Left kidney (tissue), 2 donors: ENCODE data around the gene CTXN3. TPM values are rescaled to one million over a fixed set of nuclear protein-coding genes. Genes with fewer than 3 reads are reported as not detected.

ENCODE experiments used
- DNase-seq: peaks from one replicate; pipeline ENCODE4 v3.0.0-alpha.2; 2013
- polyA plus RNA-seq: library from polyadenylated mRNA; unstranded; fragments of 120-200 nt; gene quantifications from one replicate; pipeline ENCODE4 v1.2.1, GENCODE V29; 2013; ENCODE audit not compliant: insufficient read length

The CTXN3 gene
- polyA plus RNA-seq, 1 donor, result not detected

GRCh38 chr5:127697894-127698600 is 49.2 kb downstream of the CTXN3 start:
- DNase-seq, result no peak

DNA sequence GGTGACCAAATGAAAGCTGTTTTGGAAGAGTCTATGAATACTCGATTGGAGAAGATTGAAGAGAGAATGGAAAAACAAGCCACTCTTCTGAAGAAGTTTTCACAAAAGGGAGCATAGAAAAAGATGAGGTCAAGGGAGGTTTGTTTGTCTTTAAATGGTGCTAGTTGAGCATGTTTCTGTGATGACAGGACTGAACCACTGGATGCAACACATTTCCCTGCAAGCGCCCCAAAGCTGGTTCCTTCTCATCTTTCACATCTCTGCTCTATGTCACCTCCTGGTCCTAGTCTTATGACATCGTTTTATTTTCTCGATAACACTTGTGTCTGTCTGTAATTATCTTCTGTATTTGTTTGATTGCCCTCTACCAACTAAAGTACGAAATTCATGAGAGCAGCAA is 50.5 kb downstream of the CTXN3 start:
- DNase-seq, result no peak

GRCh38 chr5:127700237-127700766 is 51.4 kb downstream of the CTXN3 start:
- no peak for DNase-seq

- DNase-seq, result no peak
Measured at GRCh38 chr5:127702434-127702833, 53.6 kb downstream of the CTXN3 start.

GRCh38 chr5:127702926-127703561 is 54.2 kb downstream of the CTXN3 start, which contains the start of gene CCDC192:
Gene CCDC192 (plus strand): TSS chr5:127703391. CDS start chr5:127703446, 55 bp downstream.
- DNase-seq, result no peak

- DNase-seq, result no peak
Measured at GRCh38 chr5:127705120-127705892, 56.4 kb downstream of the CTXN3 start.

GRCh38 chr5:127706691-127707090 is 57.8 kb downstream of the CTXN3 start:
- no peak for DNase-seq

DNA sequence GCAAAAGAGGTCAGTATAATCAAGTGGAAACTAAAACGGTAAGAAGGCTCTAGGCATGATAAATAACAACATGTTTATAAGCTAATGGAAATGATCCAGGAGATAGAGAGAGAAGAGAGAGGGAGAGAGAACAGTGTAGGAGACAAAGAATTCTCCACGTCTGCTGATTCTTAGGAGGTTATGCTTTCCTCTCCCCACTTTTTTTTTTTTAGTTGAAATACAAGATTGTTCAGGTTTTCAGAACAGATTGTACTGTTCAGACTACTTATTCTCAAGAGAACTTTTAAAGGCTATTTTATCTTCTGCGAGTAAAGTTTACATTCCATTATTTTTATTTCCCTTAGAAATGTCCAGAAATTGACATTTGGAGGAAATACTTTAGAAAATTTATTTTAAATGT is 58.3 kb downstream of the CTXN3 start:
- DNase-seq, result no peak

Other genes starting within 250 kb of the CTXN3 start
- gene PRRC1, start 131.4 kb upstream of the CTXN3 start, polyA plus RNA-seq, result 95.7 TPM
- 1.5 TPM for gene CCDC192, start 54.3 kb downstream of the CTXN3 start, polyA plus RNA-seq